GM12878 (cell line): ENCODE results near the gene CTXN1. TPM values are rescaled to one million over a fixed set of nuclear protein-coding genes. Genes with fewer than 3 reads are reported as not detected.

ENCODE experiments used
- ATAC-seq: fragments of 200-7000 bp; cut with Tn5 transposase; 3 replicates; pipeline ENCODE4 v1.9.1; 2020; ENCODE audit warnings: mild to moderate bottlenecking, moderate library complexity
- BruUV-seq: library from RNA; stranded (reverse); fragments of 400-500 nt; replicated peaks from 2 replicates; lab custom pipeline; 2021; lab: Mats Ljungman, UMichigan
- CTCF ChIA-PET: fragments of 300-600 bp; sonication (Branson Sonifier 250); formaldehyde crosslinking; extraction: SDS; loops from one replicate; lab custom pipeline; 2021; ENCODE audit warnings: inconsistent platforms; lab: Yijun Ruan, JAX
- POLR2A ChIA-PET: fragments of 350-600 bp; formaldehyde crosslinking; extraction: SDS; loops from one replicate; lab custom pipeline; 2021; ENCODE audit warnings: inconsistent platforms; lab: Charles Lee
- RAD21 ChIA-PET: fragments of 300-600 bp; sonication (Branson Sonifier 250); formaldehyde crosslinking; loops from one replicate; lab custom pipeline; 2023; ENCODE audit warnings: antibody characterized with exemption; ENCODE audit not compliant: unreplicated experiment; lab: Charles Lee
- SMC1A ChIA-PET: fragments of 300-600 bp; sonication (Branson Sonifier 250); formaldehyde crosslinking; loops from one replicate; lab custom pipeline; 2023; ENCODE audit not compliant: unreplicated experiment, uncharacterized antibody; lab: Charles Lee
- DNase-seq: peaks from one replicate; pipeline ENCODE4 v3.0.0-alpha.2; 2011; ENCODE audit warnings: low read depth, low spot score
- FAIRE-seq: peaks from 3 replicates; lab custom pipeline; 2011; peaks lifted over from hg19 to GRCh38; lab: Jason Lieb, UNC
- H2AFZ ChIP-seq: 2 replicates; pipeline ENCODE4 v1.6.0; 2011; ENCODE audit warnings: low read depth, low read length, control low read depth; ENCODE audit not compliant: control insufficient read depth
- H3K27ac ChIP-seq: 2 replicates; pipeline ENCODE4 v1.5.1; 2011; ENCODE audit warnings: control low read depth; ENCODE audit not compliant: control insufficient read depth, insufficient read depth
- H3K27me3 ChIP-seq, 2 experiments: replicated peaks in 1 of 2; 2 replicates each; pipeline versions ENCODE4 v1.6.0 to v1.6.1; 2011; ENCODE audit warnings: low read length in 1 of 2; ENCODE audit not compliant: control insufficient read depth in 2 of 2, insufficient read depth in 2 of 2
- H3K36me3 ChIP-seq, 2 experiments: 2 replicates each; pipeline ENCODE4 v1.5.1; 2011; ENCODE audit warnings: low read length in 1 of 2; ENCODE audit not compliant: control insufficient read depth in 2 of 2, insufficient read depth in 2 of 2
- H3K4me1 ChIP-seq: 2 replicates; pipeline ENCODE4 v1.6.1; 2011; ENCODE audit warnings: mild to moderate bottlenecking, low read length, moderate library complexity, mixed read lengths; ENCODE audit not compliant: control insufficient read depth, insufficient read depth
- H3K4me2 ChIP-seq: 2 replicates; pipeline ENCODE4 v1.6.0; 2011; ENCODE audit warnings: control low read depth; ENCODE audit not compliant: control insufficient read depth, insufficient read depth
- H3K4me3 ChIP-seq: fragments of 200-600 bp; sonication (generic); 2 replicates; pipeline ENCODE4 v1.5.1; 2016
- H3K79me2 ChIP-seq: 2 replicates; pipeline ENCODE4 v1.6.0; 2011; ENCODE audit warnings: low read length; ENCODE audit not compliant: control insufficient read depth, insufficient read depth
- H3K9ac ChIP-seq: 2 replicates; pipeline ENCODE4 v1.8.0; 2011; ENCODE audit warnings: low read length, control low read depth, mixed read lengths; ENCODE audit not compliant: control insufficient read depth, insufficient read depth
- H3K9me3 ChIP-seq: replicated peaks from 3 replicates; pipeline ENCODE4 v1.5.1; 2011; ENCODE audit warnings: mild to moderate bottlenecking, low read length; ENCODE audit not compliant: control insufficient read depth, insufficient read depth
- H4K20me1 ChIP-seq: 2 replicates; pipeline ENCODE4 v1.6.0; 2011; ENCODE audit not compliant: control insufficient read depth, insufficient read depth
- E2F4 ChIP-seq: IDR thresholded peaks from 2 replicates; pipeline ENCODE4 v1.6.1; 2012; ENCODE audit warnings: low read depth, low read length, improper control_type of control experiment
- IKZF1 ChIP-seq: fragments of 450-650 bp; conservative IDR thresholded peaks from 2 replicates; pipeline ENCODE4 v1.6.1; 2017; ENCODE audit warnings: antibody characterized with exemption, mild to moderate bottlenecking
- KLF5 ChIP-seq: fragments of 450-650 bp; IDR thresholded peaks from 2 replicates; pipeline ENCODE4 v1.6.1; 2014; ENCODE audit warnings: mild to moderate bottlenecking; ENCODE audit not compliant: partially characterized antibody
- NR2C1 ChIP-seq: fragments of 450-650 bp; IDR thresholded peaks from 2 replicates; pipeline ENCODE4 v1.6.1; 2017; ENCODE audit warnings: antibody characterized with exemption, mild to moderate bottlenecking, moderate library complexity
- NR2F1 ChIP-seq: fragments of 450-650 bp; conservative IDR thresholded peaks from 2 replicates; pipeline ENCODE4 v1.6.1; 2017; ENCODE audit warnings: mild to moderate bottlenecking
- PBX3 ChIP-seq: IDR thresholded peaks from 2 replicates; pipeline ENCODE4 v1.6.1; 2011; ENCODE audit warnings: mild to moderate bottlenecking, low read depth, low read length, moderate library complexity; ENCODE audit not compliant: insufficient replicate concordance
- POU2F2 ChIP-seq: IDR thresholded peaks from 3 replicates; pipeline ENCODE4 v1.6.1; 2011; ENCODE audit warnings: low read depth, mild to moderate bottlenecking, low read length, borderline replicate concordance
- ZZZ3 ChIP-seq: IDR thresholded peaks from 2 replicates; pipeline ENCODE4 v1.6.1; 2011; ENCODE audit warnings: low read depth; ENCODE audit not compliant: control insufficient read depth, insufficient read length
- WGBS: methylation state at CpG from one replicate; pipeline ENCODE4 v1.1.6; 2016; ENCODE audit warnings: low lambda C conversion rate; ENCODE audit not compliant: insufficient replicate concordance, insufficient coverage; ENCODE audit errors: missing lambda C conversion rate; 5-methylcytosine and 5-hydroxymethylcytosine counted together
- in situ Hi-C: fragments of 300-500 bp; cut with MboI; formaldehyde crosslinking; loops from 9 replicates; pipeline ENCODE4 v1.14.3; 2018; ENCODE audit warnings: mixed read lengths
- intact Hi-C: fragments of 100-400 bp; cut with micrococcal nuclease; formaldehyde crosslinking; loops from one replicate; pipeline ENCODE4 v1.14.2; 2022; ENCODE audit not compliant: unreplicated experiment
- polyA plus RNA-seq, 11 experiments: library from polyadenylated mRNA; depleted of rRNA in 4 of 11; unstranded in 6 of 11; stranded (reverse) in 5 of 11; fragments of >200 nt; fragmentation: Nextera tagmentation in 4 of 11; fragmentation: Illumina TruSeq in 1 of 11; extraction: Ambion mirVana in 4 of 11; extraction: Trizol in 1 of 11; gene quantifications; 1 replicate in 1 of 11; 2 replicates in 10 of 11; pipeline versions ENCODE4 v1.2.1 to v1.2.3, GENCODE V29; 2011 to 2016; ENCODE audit warnings: inconsistent platforms in 2 of 11, missing spikeins in 2 of 11, low read depth in 1 of 11
- total RNA-seq, 4 experiments: library from RNA; depleted of rRNA in 3 of 4; stranded (reverse); fragments of >200 nt in 3 of 4; fragmentation: Illumina TruSeq in 1 of 4; extraction: Trizol in 1 of 4; gene quantifications; 2 replicates each; pipeline versions ENCODE4 v1.2.1 to v1.2.3, GENCODE V29; 2013 to 2021

CTXN1 gene
- total and polyA plus RNA-seq, 10 of the 15 experiments (the other 5 are each of a cell fraction or from before 2014, with no cell fraction given), result 0.04 to 1.0 (median 0.38) TPM; not detected in 4

DNA sequence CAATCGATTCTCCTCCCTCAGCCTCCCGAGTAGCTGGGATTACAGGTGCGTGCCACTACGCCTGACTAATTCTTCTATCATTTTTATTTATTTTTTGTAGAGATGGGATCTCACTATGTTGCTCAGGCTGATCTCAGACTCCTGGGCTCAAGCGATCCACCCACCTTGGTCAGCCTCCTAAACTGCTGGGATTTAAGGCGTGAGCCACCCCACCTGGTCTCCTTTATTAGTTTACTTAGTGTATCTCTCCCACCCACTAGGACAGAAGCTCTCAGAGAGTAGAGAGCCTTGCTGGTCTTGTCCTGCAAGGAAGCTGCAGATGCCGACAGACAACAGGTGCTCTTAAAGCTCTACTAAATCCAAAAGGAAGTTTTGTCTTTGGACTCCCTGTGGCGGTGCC lies 40.1 kb downstream of the CTXN1 start:
- no peaks in the 10 kb centered on the region for H3K36me3 ChIP-seq
- no peak overlapping the region for H3K4me3 ChIP-seq
- no peak overlapping the region for H3K27ac ChIP-seq
- no peak overlapping the region for H3K4me2 ChIP-seq
- ChIA-PET RAD21 (no interaction called here), SMC1A (no interaction called here), CTCF (interaction anchor here (0.8 to 1.3 kb wide), 2 partner anchors 17 to 33 kb away, joined by 5 read pairs; no protein-coding TSS in a partner anchor), POLR2A (interaction anchor here (0.7 kb wide), 1 partner anchor 1202 kb away, joined by 3 read pairs; no protein-coding TSS in a partner anchor)
- no peak overlapping the region for H3K9ac ChIP-seq
- no TSS peak for BruUV-seq
- 73% methylated on average over 8 of the region's 8 CpGs for WGBS
- H3K79me2 ChIP-seq, result no peaks in the 10 kb centered on the region
- in situ Hi-C loops (no loop called here), intact Hi-C loops (no loop called here)
- no peak for DNase-seq
- no peak overlapping the region for H2AFZ ChIP-seq
- H4K20me1 ChIP-seq, result no peaks in the 10 kb centered on the region
- TF ChIP-seq IKZF1 (no peak), NR2F1 (no peak), E2F4 (no peak), ZZZ3 (no peak), POU2F2 (no peak), NR2C1 (no peak), PBX3 (no peak), KLF5 (no peak)
- no peak for ATAC-seq
- H3K27me3 ChIP-seq, result peaks cover 0 to 2% of the 10 kb centered on the region in 2 experiments; a peak in 2 of 4 replicates
- H3K9me3 ChIP-seq, result no peaks in the 10 kb centered on the region
- no peak for FAIRE-seq
- H3K4me1 ChIP-seq, result no peaks in the 10 kb centered on the region
